ENCODE data around the gene ADCY1.

DNA sequence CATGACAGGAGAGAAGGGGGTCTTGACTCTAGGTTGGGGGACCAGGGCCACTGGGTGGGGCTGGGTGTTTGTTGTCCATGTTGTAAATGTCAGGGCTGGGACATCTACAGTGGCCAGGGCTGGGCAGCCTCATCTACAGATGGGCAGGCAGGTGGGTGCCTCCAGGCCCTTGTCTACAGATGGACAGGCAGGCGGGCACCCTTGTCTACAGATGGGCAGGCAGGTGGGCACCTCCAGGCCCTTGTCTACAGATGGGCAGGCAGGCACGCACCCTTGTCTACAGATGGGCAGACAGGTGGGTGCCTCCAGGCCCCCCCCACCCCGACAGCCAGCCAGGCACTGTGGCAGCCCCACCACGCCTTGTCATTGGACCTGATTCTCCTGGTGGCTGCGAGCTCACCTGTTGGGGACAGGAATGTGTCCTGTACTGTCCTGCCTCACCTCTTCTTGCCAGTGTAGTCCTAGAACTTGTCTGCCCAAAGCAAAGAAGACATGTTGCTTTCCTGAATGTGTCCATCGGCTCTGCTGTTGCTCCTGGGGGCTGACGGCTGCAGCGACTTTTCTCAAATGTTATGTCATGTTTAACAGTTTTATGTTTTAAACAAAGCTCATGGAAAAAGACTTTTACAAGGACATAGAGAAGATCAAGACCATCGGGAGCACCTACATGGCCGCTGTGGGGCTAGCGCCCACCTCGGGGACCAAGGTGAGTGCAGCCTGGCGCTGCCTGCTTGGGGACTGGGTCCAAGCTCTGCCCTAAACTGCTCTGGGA is 129.9 kb downstream of the ADCY1 start:
- TF ChIP-seq, protein P1, sequence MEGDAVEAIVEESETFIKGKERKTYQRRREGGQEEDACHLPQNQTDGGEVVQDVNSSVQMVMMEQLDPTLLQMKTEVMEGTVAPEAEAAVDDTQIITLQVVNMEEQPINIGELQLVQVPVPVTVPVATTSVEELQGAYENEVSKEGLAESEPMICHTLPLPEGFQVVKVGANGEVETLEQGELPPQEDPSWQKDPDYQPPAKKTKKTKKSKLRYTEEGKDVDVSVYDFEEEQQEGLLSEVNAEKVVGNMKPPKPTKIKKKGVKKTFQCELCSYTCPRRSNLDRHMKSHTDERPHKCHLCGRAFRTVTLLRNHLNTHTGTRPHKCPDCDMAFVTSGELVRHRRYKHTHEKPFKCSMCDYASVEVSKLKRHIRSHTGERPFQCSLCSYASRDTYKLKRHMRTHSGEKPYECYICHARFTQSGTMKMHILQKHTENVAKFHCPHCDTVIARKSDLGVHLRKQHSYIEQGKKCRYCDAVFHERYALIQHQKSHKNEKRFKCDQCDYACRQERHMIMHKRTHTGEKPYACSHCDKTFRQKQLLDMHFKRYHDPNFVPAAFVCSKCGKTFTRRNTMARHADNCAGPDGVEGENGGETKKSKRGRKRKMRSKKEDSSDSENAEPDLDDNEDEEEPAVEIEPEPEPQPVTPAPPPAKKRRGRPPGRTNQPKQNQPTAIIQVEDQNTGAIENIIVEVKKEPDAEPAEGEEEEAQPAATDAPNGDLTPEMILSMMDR (conservative IDR thresholded peaks at IDR 0.05 in 1 of 2, IDR thresholded peaks at IDR 0.05 in 1 of 2; ENCODE audit: extremely low read depth in 1 of 2, insufficient read depth in 1 of 2, low read depth in 1 of 2, low read length in 2 of 2) = no peak
- TF ChIP-seq EZH2 (IDR thresholded peaks at IDR 0.05; ENCODE audit: borderline replicate concordance, low read length) = no peak
